AG04450 (cell line): ENCODE measurements around the gene SLC16A13. TPM values are rescaled to one million over a fixed set of nuclear protein-coding genes. Genes with fewer than 3 reads are reported as not detected.
"Not testable (repeated sequence)": the region's sequence is repeated elsewhere in the genome, so short reads cannot be mapped to it uniquely, and the experiment has no call there.

ENCODE experiments used
- CTCF ChIA-PET: fragments of 300-600, 350-600 bp; formaldehyde crosslinking; extraction: SDS; loops from one replicate; lab custom pipeline; 2022; ENCODE audit warnings: antibody characterized with exemption, inconsistent platforms; lab: Charles Lee
- POLR2A ChIA-PET: fragments of 350-600 bp; formaldehyde crosslinking; extraction: SDS; loops from one replicate; lab custom pipeline; 2021; ENCODE audit warnings: antibody characterized with exemption, inconsistent platforms; lab: Yijun Ruan, JAX
- DNase-seq: peaks from one replicate; pipeline ENCODE4 v3.0.0-alpha.2; 2011; ENCODE audit warnings: low read depth, low spot score
- H3K27ac ChIP-seq: one replicate; pipeline ENCODE4 v1.5.1; 2012; ENCODE audit warnings: low read depth, low read length, control low read depth
- H3K27me3 ChIP-seq: one replicate; pipeline ENCODE4 v1.6.0; 2012; ENCODE audit warnings: low read length; ENCODE audit not compliant: control insufficient read depth, insufficient read depth
- H3K4me3 ChIP-seq: 2 replicates; pipeline ENCODE4 v1.5.1; 2011; ENCODE audit warnings: mild to moderate bottlenecking, low read depth, low read length, control low read depth
- H3K9me3 ChIP-seq: 2 replicates; pipeline ENCODE4 v1.5.1; 2012; ENCODE audit warnings: low read length; ENCODE audit not compliant: control insufficient read depth, insufficient read depth
- polyA plus RNA-seq: library from polyadenylated mRNA; depleted of rRNA; stranded (reverse); fragments of >200 nt; gene quantifications from 2 replicates; pipeline ENCODE4 v1.2.3, GENCODE V29; 2011; rRNA removed
- small RNA-seq: library from RNA; depleted of rRNA; stranded (forward); fragments of <200 nt; gene quantifications from one replicate; pipeline ENCODE3, GENCODE V24; 2012; ENCODE audit warnings: low read depth; ENCODE audit not compliant: insufficient read length
- TF ChIP-seq, protein P1 (sequence below): IDR thresholded peaks from 2 replicates; pipeline ENCODE4 v1.5.1; 2011; ENCODE audit warnings: low read depth, low read length, control low read depth, inconsistent platforms

Gene SLC16A13
- polyA plus RNA-seq, 1 experiment, result 1.7 TPM

DNA sequence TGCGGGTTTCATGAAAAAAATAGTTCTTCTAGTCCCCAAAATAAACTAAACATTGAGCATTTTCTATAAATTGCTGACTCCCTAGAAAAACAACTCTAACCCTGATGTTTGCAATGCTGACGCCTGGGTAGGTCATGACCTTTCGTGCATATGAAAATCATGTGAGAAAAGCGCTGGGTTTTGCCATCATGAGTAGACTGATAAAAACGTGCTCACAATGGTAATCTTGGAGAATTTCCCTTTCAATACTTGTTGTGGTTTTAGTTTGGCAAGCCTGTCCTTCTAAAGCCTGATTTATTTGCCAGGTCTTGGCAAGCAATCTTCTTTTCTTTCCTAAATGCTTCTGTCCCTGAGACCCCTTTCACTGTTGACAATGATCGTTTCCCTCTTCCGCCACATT, 48.3 kb downstream of the SLC16A13 start:
- H3K27me3 ChIP-seq, result peaks cover 4% of the 10 kb centered on the region
- ChIA-PET POLR2A (interaction anchor here (0.6 kb wide), 1 partner anchor 292 kb away, joined by 3 read pairs; no protein-coding TSS in a partner anchor), CTCF (no interaction called here)
- H3K4me3 ChIP-seq, result no peak overlapping the region
- H3K27ac ChIP-seq, result no peak overlapping the region
- H3K9me3 ChIP-seq, result no peaks in the 10 kb centered on the region
- TF ChIP-seq, protein P1, sequence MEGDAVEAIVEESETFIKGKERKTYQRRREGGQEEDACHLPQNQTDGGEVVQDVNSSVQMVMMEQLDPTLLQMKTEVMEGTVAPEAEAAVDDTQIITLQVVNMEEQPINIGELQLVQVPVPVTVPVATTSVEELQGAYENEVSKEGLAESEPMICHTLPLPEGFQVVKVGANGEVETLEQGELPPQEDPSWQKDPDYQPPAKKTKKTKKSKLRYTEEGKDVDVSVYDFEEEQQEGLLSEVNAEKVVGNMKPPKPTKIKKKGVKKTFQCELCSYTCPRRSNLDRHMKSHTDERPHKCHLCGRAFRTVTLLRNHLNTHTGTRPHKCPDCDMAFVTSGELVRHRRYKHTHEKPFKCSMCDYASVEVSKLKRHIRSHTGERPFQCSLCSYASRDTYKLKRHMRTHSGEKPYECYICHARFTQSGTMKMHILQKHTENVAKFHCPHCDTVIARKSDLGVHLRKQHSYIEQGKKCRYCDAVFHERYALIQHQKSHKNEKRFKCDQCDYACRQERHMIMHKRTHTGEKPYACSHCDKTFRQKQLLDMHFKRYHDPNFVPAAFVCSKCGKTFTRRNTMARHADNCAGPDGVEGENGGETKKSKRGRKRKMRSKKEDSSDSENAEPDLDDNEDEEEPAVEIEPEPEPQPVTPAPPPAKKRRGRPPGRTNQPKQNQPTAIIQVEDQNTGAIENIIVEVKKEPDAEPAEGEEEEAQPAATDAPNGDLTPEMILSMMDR, result no peak
- DNase-seq, result no peak

DNA sequence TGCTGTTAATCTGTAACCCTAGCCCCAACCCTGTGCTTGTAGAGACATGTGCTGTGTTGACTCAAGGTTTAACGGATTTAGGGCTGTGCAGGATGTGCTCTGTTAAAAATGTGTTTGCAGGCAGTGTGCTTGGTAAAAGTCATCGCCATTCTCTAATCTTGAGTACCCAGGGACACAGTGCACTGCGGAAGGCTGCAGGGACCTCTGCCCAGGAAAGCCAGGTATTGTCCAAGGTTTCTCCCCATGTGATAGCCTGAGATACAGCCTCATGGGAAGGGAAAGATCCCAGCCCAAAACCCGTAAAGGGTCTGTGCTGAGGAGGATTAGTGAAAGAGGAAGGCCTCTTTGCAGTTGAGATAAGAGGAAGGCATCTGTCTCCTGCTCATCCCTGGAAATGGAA, 52.6 kb downstream of the SLC16A13 start:
- CTCF ChIA-PET, DNase-seq, POLR2A ChIA-PET, H3K9me3 ChIP-seq, H3K27ac ChIP-seq, H3K4me3 ChIP-seq, H3K27me3 ChIP-seq: not testable (repeated sequence)

DNA sequence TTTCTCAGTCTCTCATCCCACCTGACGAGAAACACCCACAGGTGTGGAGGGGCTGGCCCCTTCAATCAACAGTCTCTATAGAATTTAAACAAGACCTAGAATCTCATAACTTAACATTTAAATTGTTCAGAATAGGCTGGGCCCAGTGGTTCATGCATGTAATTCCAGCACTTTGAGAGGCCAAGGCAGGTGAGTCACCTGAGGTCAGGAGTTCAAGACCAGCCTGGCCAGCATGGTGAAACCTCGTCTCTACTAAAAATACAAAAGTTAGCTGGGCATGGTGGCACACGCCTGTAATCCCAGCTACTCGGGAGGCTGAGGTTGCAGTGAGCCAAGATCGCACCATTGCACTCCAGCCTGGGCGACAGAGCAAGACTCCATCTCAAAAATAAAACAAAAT, 53.8 kb downstream of the SLC16A13 start:
- H3K9me3 ChIP-seq, DNase-seq, POLR2A ChIA-PET, CTCF ChIA-PET, H3K27me3 ChIP-seq, H3K27ac ChIP-seq, H3K4me3 ChIP-seq: not testable (repeated sequence)

Small RNA genes lying within 50 kb of the gene (small RNA-seq; reads per million reads assigned to genes)
- not detected for gene AC120057.1

Other genes with a start within 250 kb of the SLC16A13 start
- gene TEKT1, start 204.3 kb upstream of the SLC16A13 start, polyA plus RNA-seq, result not detected in 2 replicates
- gene ALOX12, start 40.0 kb upstream of the SLC16A13 start, polyA plus RNA-seq, result not detected in 2 replicates
- gene RNASEK, start 23.4 kb upstream of the SLC16A13 start, polyA plus RNA-seq, result 240 and 332 TPM in 2 replicates
- 0.02 TPM in 1 of 2 replicates, not detected in the other for gene BCL6B, start 13.0 kb upstream of the SLC16A13 start, polyA plus RNA-seq
- gene SLC16A11, start 8.1 kb downstream of the SLC16A13 start, polyA plus RNA-seq, result not detected in 2 replicates
- gene CLEC10A, start 44.2 kb downstream of the SLC16A13 start, polyA plus RNA-seq, result not detected in 2 replicates
- not detected in 2 replicates for gene ASGR2, start 78.8 kb downstream of the SLC16A13 start, polyA plus RNA-seq
- gene ASGR1, start 143.4 kb downstream of the SLC16A13 start, polyA plus RNA-seq, result 1.1 and 1.5 TPM in 2 replicates
- 10.2 and 11.6 TPM in 2 replicates for gene DLG4, start 183.8 kb downstream of the SLC16A13 start, polyA plus RNA-seq
- gene ACADVL, start 183.9 kb downstream of the SLC16A13 start, polyA plus RNA-seq, result 217 and 262 TPM in 2 replicates
- gene DVL2, start 198.5 kb downstream of the SLC16A13 start, polyA plus RNA-seq, result 5.1 and 8.2 TPM in 2 replicates
- gene PHF23, start 203.4 kb downstream of the SLC16A13 start, polyA plus RNA-seq, result 56.3 and 58.7 TPM in 2 replicates
- gene GABARAP, start 206.4 kb downstream of the SLC16A13 start, polyA plus RNA-seq, result 929 and 984 TPM in 2 replicates
- 115 and 151 TPM in 2 replicates for gene CTDNEP1, start 215.7 kb downstream of the SLC16A13 start, polyA plus RNA-seq
- gene ELP5, start 216.2 kb downstream of the SLC16A13 start, polyA plus RNA-seq, result 25.9 and 28.0 TPM in 2 replicates
- gene CLDN7, start 226.5 kb downstream of the SLC16A13 start, polyA plus RNA-seq, result 0.84 and 1.0 TPM in 2 replicates
- gene SLC2A4, start 245.7 kb downstream of the SLC16A13 start, polyA plus RNA-seq, result 0.15 and 0.21 TPM in 2 replicates